ENCODE results near the gene TOMM20. TPM values are rescaled to one million over a fixed set of nuclear protein-coding genes. Genes with fewer than 3 reads are reported as not detected.
"Not testable (repeated sequence)": the region's sequence is repeated elsewhere in the genome, so short reads cannot be mapped to it uniquely, and the experiment has no call there.

The TOMM20 gene
- total RNA-seq, 1 donor from 2014 or later = 76.7 TPM

DNA sequence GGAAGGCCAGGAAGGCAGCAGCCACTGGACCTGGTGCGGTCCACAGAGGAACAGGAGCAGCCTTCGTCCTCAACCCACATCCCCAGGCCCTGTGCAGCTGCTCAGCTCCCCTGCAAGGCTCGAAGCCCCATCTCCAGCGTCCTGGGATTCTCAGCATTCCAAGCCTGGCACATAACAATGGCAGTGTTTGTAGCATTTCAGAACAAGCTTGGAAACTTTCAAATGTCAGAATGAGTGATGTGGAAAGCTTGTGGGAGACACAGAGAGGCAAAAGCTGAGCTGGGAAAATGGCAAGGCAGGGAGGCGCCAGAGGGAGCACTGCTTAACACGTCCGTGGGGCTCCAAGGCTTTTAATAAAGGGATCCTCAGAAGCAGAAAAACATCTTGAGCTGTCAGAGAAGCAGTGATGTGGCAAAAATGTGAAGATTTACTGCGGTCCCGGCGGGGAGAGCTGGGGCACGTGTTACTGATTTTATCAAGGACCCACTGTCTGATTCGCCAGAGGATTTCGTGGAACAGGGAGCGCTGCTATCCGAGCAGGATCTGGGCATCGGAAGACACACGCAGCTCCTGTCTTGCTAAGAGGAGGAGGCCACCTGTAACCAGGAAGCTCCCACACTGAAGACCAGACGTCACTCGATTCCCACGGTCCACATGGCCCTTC, 38.1 kb downstream of the TOMM20 start:
- intact Hi-C loops (cut with DNase I) = no loop called here
- DNase-seq (no peak), ATAC-seq (ENCODE audit: poor library complexity) (no peak)

- no peak for ATAC-seq (ENCODE audit: poor library complexity)
- DNase-seq = no peak
- intact Hi-C loops (cut with DNase I) = no loop called here
Observed at GRCh38 chr1:235088907-235089306, 39.7 kb downstream of the TOMM20 start.

DNA sequence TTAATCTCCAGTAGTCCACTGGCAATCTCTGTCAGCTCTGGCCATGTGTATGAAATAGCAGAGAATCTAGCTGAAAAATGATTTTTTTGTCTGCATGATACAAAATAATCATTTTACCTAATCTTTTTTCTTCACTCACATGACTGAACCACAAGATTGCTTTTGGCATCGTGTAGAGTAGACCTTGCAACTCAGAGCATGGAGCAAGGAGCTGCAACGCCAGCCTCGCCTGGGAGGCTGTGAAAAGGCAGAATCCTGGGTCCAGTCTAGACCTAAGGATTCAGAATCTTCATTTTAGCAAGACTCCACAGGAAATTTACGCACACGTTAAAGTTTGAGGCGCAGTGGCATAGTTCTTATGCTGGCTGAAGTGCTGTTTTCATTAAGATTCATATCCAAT, 40.2 kb downstream of the TOMM20 start:
- no peak for DNase-seq
- intact Hi-C loops (cut with DNase I) = no loop called here

GRCh38 chr1:235087906-235088305, 40.7 kb downstream of the TOMM20 start:
- DNase-seq = no peak
- intact Hi-C loops (cut with DNase I) = no loop called here
- no peak for ATAC-seq (ENCODE audit: poor library complexity)

More for the DNA sequence above, 40.2 kb downstream of the TOMM20 start:
- no peak for ATAC-seq (ENCODE audit: poor library complexity)

DNA sequence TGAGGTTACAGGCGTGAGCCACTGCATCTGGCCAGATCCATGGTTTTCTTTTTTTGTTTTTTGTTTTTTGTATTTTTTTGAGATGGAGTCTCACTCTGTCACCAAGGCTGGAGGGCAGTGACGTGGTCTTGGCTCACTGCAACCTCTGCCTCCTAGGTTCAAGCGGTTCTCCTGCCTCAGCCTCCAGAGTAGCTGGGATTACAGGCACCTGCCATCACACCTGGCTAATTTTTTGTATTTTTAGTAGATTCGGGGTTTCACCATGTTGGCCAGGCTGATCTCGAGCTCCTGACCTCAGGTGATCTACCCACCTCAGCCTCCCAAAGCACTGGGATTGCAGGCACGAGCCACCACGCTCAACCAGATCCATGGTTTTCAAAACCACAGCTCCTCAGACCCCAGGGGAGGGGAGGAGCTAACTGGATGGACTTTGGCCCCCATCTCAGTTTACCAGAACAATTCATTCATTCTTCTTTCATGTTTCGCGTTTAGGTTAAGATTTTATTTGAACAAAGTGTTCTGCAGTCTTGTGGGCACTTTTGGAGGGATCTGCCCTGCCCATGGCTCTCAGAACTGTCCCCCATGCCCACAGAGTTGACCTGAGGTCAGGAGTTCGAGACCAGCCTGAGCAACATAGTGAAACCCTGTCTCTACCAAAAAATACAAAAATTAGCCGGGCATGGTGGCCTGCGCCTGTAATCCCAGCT, 43.1 kb downstream of the TOMM20 start:
- intact Hi-C loops (cut with DNase I); DNase-seq; ATAC-seq (ENCODE audit: poor library complexity): not testable (repeated sequence)

DNA sequence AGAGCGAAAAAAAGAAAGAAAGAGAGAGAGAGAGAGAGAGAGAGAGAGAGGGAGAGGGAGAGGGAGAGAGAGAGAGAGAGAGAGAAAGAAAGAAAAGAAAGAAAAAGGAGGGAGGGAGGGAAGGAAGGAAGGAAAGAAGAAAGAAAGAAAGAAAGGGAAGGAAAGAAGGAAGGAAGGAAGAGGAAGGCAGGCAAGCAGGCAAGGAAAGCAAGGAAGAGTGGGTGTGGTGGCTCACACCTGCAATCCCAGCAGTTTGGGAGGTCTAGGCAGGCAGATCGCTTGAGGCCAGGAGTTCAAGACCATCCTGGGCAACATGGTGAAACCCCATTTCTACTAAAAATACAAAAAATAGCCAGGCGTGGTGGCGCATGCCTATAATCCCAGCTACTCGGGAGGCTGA, 47.8 kb downstream of the TOMM20 start:
- ATAC-seq (ENCODE audit: poor library complexity); DNase-seq; intact Hi-C loops (cut with DNase I): not testable (repeated sequence)

DNA sequence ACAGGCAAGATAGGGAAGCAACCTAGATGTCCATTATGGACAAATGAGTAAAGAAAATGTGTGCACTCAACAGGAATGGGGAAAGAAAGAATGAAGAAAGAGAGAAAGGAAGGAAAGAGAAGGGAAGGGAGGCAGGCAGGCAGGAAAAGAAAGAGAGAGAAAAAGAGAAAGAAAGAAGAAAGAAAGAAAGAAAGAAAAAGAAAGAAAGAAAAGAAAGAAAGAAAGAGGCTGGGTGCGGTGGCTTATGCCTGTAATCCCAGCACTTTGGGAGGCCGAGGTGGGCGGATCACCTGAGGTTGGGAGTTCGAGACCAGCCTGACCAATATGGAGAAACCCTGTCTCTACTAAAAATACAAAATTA, 48.4 kb downstream of the TOMM20 start:
- intact Hi-C loops (cut with DNase I); DNase-seq; ATAC-seq (ENCODE audit: poor library complexity): not testable (repeated sequence)

GRCh38 chr1:235079443-235080296, 49.0 kb downstream of the TOMM20 start:
- DNase-seq = no peak
- ATAC-seq (ENCODE audit: poor library complexity) = no peak
- intact Hi-C loops (cut with DNase I) = loop anchor here (5.0 to 10.0 kb wide), 2 partner anchors 165 to 192 kb away; no protein-coding TSS in a partner anchor

GRCh38 chr1:235078480-235079381, 49.9 kb downstream of the TOMM20 start:
- intact Hi-C loops (cut with DNase I) = loop anchor here (5.0 to 10.0 kb wide), 2 partner anchors 164 to 191 kb away; no protein-coding TSS in a partner anchor
- ATAC-seq (ENCODE audit: poor library complexity) (peak; percentile 21), DNase-seq (no peak)

GRCh38 chr1:235077571-235078479, 50.8 kb downstream of the TOMM20 start:
- intact Hi-C loops (cut with DNase I) = loop anchor here (5.0 to 10.0 kb wide), 2 partner anchors 163 to 191 kb away; no protein-coding TSS in a partner anchor
- no peak for ATAC-seq (ENCODE audit: poor library complexity)
- no peak for DNase-seq

DNA sequence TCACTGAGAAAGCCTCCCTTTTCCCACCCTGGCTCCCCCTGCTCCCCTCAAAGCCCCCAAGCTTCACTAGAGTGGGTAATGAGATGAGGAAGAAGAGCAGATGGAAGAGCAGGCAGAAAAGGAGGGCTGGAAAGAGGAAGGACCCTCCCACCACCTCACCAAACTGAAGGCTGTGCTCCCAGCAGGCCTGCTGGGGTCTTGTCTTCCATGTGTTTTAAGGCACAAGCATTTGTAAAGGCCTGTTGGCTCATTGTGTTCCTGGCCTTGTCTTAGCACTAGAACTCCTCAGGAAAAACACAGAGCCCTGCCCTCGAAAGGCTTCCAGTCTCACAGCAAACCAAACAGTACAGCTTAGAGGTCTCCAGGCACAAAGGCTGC, 51.5 kb downstream of the TOMM20 start:
- ATAC-seq (ENCODE audit: poor library complexity) (no peak), DNase-seq (no peak)
- intact Hi-C loops (cut with DNase I) = loop anchor here (5.0 to 10.0 kb wide), 2 partner anchors 162 to 190 kb away; no protein-coding TSS in a partner anchor

- DNase-seq (no peak), ATAC-seq (ENCODE audit: poor library complexity) (no peak)
- intact Hi-C loops (cut with DNase I) = loop anchor here (5.0 to 10.0 kb wide), 2 partner anchors 162 to 189 kb away; no protein-coding TSS in a partner anchor
Observed at GRCh38 chr1:235076504-235077162, 52.0 kb downstream of the TOMM20 start.

GRCh38 chr1:235075777-235076308, 52.8 kb downstream of the TOMM20 start:
- no peak for ATAC-seq (ENCODE audit: poor library complexity)
- DNase-seq = no peak
- intact Hi-C loops (cut with DNase I) = loop anchor here (2.0 to 10.0 kb wide), 3 partner anchors 161 to 351 kb away; no protein-coding TSS in a partner anchor

DNA sequence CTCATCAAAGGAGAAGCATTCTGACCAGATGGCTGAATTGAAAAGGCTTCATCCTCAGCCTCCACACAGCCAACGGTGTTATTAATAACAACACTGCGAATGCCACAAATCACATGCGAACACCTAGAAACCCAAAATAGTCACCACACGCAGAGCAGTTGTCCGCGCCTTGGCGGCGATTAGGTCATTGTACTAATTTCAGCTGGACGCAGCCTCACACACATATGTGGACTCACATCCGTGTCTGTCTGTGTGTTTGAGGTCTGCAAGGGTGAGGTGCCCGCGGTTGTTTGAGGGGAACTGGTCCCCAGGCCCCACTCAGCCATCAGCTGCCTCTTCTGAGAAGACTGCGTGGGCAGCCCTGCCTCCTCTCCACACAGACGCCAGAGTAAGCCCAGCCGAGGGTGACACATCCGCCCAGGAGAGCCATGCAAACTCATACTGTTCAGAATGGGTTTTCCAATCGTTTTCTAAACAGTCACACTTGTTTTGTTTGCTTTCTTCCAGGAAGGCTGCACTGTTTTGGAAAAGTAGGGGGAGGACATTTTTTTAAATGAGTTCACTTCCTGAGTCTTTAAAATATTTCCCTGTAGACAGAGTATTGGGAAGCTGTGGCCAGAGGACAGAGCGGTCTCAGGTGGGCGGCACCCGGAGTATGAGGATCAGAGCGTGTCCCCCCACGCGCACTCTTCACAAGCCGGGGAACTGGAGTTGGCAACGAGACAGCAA, 53.4 kb downstream of the TOMM20 start:
- DNase-seq = peak; percentile 80
- intact Hi-C loops (cut with DNase I) = loop anchor here (2.0 to 10.0 kb wide), 3 partner anchors 160 to 350 kb away; no protein-coding TSS in a partner anchor
- peak; percentile 77 for ATAC-seq (ENCODE audit: poor library complexity)

DNA sequence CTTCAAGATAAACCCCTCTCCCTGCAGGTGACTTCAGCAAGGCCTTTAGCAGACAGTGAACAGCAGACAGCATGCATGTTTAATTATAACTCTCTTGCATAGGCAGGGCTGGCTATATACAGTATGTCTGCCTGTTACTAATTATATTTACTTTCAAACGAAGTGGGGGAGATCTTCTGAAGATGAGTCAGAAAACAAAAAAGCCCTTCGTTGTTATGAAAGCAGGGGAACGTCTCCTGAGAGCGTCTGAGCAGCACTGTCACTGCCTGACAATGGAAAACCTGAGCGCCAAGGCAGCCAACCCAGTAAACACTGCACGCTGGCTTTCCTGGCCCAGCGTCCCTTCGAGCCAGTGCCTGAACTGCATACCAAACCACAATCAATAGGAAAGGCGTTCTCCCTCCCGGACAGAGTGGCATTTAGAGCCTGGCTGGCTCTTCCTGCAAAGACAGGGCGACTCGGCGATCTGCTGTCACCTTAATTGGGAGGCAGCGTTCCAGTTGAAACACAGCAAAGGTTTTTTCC, 54.1 kb downstream of the TOMM20 start:
- ATAC-seq (ENCODE audit: poor library complexity) (peak; percentile 46), DNase-seq (peak; percentile 67)
- intact Hi-C loops (cut with DNase I) = loop anchor here (2.0 to 10.0 kb wide), 4 partner anchors 87 to 350 kb away; no protein-coding TSS in a partner anchor

All from Right ventricle myocardium superior (tissue), 1 donor.